GM20000 (cell line): ENCODE measurements around the gene BYSL.

Experiments used
- DNase-seq: peaks from one replicate; pipeline ENCODE4 v3.0.0; 2012; ENCODE audit warnings: low spot score
- TF ChIP-seq, protein P1 (sequence below): IDR thresholded peaks from 2 replicates; pipeline ENCODE4 v1.5.1; 2012; ENCODE audit warnings: mild to moderate bottlenecking, control low read depth; ENCODE audit errors: extremely low read depth, missing control alignments

The BYSL gene

DNA sequence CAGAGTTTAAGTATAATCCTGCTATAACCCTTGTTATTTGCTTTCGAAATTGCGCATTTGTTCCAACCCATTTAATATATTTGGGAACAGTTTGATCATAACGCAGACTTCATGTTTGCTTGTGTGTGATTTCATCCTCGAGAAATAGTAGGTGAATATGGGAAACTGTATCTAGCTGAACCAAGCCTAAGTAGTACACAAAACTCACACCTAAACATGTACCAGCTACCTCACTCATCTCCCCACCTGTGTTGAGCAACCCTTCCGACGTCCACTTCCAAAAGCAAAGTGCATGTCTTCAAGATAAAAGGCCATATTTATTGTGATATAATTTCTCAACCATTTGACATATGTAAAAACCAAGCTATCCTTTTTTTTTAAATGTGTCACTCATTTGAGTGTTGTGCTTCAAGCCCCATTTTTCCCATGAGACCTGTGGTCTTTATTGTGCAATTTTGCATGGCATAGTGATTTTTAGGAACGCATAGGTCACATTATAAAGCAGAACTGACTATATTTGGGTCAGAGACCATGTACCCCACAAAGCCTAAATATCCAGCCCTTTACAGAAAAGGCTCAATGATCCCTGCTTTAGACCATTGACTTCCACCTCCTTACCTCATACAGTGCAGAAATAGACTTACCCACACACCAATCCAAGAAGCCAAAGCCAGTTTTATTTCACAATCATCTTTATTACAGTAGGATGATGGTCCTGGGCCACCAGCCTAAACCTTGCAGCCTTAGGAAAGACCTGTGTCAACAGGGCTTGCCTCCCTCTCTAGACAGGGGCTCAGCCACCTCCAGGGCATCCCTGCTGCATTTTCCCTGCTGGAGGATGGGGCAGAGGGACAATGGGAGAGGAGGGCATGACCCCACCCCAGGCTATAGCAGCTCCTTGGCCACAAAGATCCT, 13.2 kb downstream of the BYSL start:
- TF ChIP-seq, protein P1, sequence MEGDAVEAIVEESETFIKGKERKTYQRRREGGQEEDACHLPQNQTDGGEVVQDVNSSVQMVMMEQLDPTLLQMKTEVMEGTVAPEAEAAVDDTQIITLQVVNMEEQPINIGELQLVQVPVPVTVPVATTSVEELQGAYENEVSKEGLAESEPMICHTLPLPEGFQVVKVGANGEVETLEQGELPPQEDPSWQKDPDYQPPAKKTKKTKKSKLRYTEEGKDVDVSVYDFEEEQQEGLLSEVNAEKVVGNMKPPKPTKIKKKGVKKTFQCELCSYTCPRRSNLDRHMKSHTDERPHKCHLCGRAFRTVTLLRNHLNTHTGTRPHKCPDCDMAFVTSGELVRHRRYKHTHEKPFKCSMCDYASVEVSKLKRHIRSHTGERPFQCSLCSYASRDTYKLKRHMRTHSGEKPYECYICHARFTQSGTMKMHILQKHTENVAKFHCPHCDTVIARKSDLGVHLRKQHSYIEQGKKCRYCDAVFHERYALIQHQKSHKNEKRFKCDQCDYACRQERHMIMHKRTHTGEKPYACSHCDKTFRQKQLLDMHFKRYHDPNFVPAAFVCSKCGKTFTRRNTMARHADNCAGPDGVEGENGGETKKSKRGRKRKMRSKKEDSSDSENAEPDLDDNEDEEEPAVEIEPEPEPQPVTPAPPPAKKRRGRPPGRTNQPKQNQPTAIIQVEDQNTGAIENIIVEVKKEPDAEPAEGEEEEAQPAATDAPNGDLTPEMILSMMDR, result no peak
- no peak for DNase-seq

DNA sequence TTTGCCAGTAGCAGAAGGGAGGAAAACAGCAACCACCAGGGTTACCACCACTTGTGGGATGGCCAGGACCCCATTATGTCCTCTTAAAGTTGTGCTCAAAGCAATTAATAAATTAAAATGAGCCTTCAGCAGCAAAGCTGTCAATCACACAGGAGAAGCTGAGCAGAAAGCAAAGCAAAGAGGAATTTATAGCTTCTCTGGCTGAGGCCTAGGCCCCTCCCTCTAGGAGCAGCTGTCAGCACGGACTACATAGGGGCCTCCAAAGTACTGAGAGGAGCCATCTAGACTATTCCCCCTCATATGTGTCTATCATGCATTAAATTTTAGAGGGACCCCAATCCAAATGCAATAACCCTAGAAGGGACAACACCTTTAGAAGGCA, 13.9 kb downstream of the BYSL start:
- TF ChIP-seq, protein P1, result no peak
- no peak for DNase-seq

DNA sequence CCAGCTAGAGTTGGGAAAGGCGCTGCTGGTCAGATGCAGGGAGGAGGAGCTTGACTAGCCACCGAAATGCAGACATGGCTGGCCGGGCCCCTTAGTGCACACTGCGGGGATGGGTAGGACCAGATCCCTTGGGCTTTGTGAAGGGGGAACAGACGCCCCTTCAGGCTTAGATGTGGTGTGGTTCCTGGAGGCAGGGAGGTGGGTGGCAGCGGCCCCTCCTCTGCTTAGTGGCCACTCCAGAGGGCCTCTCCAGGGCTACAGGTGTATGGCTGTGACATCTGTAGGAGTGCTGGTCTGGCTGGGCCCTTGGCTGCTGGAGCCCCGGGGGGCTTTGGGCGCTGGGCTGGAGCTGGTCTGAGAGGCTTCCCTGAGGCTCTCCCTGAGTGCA, 14.4 kb downstream of the BYSL start:
- DNase-seq, result no peak
- TF ChIP-seq, protein P1, result no peak

DNA sequence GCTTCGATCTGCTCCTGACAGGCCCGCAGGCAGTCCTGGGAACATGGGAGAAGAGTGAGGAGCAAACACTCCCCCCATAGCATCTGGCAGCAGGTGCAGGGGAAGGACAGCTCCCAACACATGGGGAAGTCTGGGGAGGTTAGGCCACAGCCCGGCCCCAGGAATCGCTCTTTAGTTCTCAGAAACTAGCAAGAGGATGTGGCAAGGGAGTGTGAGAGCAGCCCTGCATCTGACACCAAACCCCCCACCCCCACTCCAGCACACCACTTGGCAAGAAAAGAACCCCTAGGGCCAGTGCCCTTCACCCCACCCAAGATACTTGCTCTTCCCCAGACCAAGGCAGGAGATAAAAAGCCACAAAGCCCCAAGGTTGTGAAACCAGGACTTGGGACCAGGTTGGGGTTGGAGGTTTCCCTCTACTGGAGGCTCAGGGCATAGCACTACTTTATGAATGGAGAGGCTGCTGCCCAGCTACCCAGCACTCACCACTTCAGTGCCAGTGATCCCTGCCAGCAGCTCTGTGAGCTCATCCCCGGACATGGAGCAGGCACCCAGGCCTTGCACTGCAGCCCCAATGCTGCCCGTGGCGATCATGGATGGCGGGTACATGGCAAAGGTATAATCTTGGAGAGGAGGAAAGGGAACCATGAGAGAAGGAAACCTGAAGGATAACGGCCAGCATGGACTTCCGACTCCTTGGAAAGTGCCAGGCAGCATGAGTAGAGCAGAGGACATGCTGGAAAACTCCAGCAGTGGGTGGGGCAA, 15.0 kb downstream of the BYSL start:
- peak; percentile 74 for DNase-seq
- TF ChIP-seq, protein P1, result peak; percentile 63

DNA sequence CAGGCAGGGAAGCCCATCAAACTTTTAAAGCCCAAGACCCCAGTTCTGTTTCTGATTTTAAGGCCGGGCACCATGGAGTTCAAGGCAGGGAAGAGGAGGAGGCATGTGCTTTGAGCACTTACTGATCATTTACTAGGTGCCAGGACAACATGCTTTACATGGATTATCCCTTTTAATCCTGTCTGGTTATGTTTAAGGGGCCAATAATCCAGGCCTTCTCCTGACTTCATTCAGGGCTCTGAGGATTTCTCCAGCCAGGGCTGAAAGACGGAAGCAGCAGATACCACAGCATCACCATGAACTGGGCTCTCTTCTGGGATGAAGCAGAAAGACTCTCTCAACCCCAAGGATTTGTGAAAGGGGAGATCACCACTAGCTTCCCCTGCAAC, 16.2 kb downstream of the BYSL start:
- DNase-seq, result no peak
- TF ChIP-seq, protein P1, result no peak

DNA sequence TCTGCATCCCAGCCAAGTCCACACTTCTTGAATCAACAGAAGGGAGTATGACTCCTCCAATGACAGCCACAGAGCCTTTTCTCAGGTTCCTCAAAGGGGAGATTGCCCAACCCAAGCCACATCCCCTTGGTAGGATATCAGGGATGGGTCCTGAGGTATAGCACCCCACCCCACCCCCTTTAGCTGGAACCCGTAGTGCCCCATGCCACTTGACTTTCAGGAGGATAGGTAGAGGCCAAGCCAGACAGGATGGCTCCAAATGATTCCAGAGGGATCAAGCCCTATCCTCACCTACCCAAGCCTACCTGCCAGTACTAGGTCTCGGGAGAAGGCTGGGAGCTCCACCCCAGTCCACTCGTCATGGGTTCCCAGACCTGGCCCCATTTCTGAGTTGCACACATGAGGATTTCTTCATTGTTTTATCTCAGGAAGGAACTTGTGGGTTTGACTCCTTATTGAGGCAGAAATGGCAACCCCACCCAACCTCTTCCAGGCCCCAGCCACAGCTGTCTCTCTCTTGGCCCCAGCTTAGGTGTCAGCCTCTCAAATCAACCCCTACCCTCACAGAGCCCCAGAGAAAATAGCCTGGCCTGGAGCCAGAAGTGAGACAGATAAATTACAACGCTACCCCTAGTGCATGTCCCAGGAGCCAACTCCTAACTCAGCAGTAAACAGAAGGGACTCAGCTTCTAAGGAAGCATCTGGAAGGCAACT, 16.7 kb downstream of the BYSL start:
- TF ChIP-seq, protein P1, result no peak
- DNase-seq, result no peak
